ENCODE results near the gene CST7.

- TF ChIP-seq, protein P1, sequence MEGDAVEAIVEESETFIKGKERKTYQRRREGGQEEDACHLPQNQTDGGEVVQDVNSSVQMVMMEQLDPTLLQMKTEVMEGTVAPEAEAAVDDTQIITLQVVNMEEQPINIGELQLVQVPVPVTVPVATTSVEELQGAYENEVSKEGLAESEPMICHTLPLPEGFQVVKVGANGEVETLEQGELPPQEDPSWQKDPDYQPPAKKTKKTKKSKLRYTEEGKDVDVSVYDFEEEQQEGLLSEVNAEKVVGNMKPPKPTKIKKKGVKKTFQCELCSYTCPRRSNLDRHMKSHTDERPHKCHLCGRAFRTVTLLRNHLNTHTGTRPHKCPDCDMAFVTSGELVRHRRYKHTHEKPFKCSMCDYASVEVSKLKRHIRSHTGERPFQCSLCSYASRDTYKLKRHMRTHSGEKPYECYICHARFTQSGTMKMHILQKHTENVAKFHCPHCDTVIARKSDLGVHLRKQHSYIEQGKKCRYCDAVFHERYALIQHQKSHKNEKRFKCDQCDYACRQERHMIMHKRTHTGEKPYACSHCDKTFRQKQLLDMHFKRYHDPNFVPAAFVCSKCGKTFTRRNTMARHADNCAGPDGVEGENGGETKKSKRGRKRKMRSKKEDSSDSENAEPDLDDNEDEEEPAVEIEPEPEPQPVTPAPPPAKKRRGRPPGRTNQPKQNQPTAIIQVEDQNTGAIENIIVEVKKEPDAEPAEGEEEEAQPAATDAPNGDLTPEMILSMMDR (IDR thresholded peaks at IDR 0.05; ENCODE audit: insufficient read depth, low read length), result no peak
- no peak for TF ChIP-seq POLR2AphosphoS5 (IDR thresholded peaks at IDR 0.05; ENCODE audit: low read depth)
- no peak for TF ChIP-seq GABPA (IDR thresholded peaks at IDR 0.05; ENCODE audit: low read depth)
These were observed 49.8 kb downstream of the CST7 start for GRCh38 chr20:24998631-24999445.
